B cell (primary cell): Measurements from ENCODE around the gene FIGNL2. TPM values are rescaled to one million over a fixed set of nuclear protein-coding genes. Genes with fewer than 3 reads are reported as not detected.

Experiments used
- polyA plus RNA-seq: library from polyadenylated mRNA; depleted of rRNA; stranded (reverse); fragments of >200 nt; gene quantifications from 2 replicates; pipeline ENCODE4 v1.2.3, GENCODE V29; 2012
- total RNA-seq, 2 donors: library from RNA; stranded (reverse); fragments of 120-200 nt in 1 of 2; gene quantifications; 1 replicate in 1 of 2; 2 replicates in 1 of 2; pipeline versions ENCODE4 v1.2.3 to v1.2.4, GENCODE V29; 2013 to 2022

FIGNL2 gene
- total and polyA plus RNA-seq, 2 donors (not counting 1 experiment from before 2014, with no cell fraction given): 0.16 to 0.79 TPM

Other genes starting within 250 kb of the FIGNL2 start
- not detected in 2 replicates for gene ANKRD33, start 39.4 kb upstream of the FIGNL2 start, total RNA-seq
- not detected in 2 replicates for gene ANKRD33, start 39.4 kb upstream of the FIGNL2 start, polyA plus RNA-seq
- gene ACVRL1, start 58.8 kb upstream of the FIGNL2 start, total RNA-seq: not detected in 2 replicates
- gene ACVRL1, start 58.8 kb upstream of the FIGNL2 start, polyA plus RNA-seq: not detected in 2 replicates
- gene ACVR1B, start 103.0 kb upstream of the FIGNL2 start, total RNA-seq: 8.7 and 10.6 TPM in 2 replicates
- gene ACVR1B, start 103.0 kb upstream of the FIGNL2 start, polyA plus RNA-seq: 3.2 and 3.4 TPM in 2 replicates
- 136 and 139 TPM in 2 replicates for gene TAMALIN, start 158.2 kb upstream of the FIGNL2 start, total RNA-seq
- 151 and 448 TPM in 2 replicates for gene TAMALIN, start 158.2 kb upstream of the FIGNL2 start, polyA plus RNA-seq
- gene NR4A1, start 202.7 kb upstream of the FIGNL2 start, total RNA-seq: 43.2 and 52.8 TPM in 2 replicates
- gene NR4A1, start 202.7 kb upstream of the FIGNL2 start, polyA plus RNA-seq: 470 and 1,095 TPM in 2 replicates
- gene ATG101, start 221.3 kb upstream of the FIGNL2 start, total RNA-seq: 19.4 and 20.0 TPM in 2 replicates
- gene ATG101, start 221.3 kb upstream of the FIGNL2 start, polyA plus RNA-seq: 50.3 and 98.6 TPM in 2 replicates
- not detected in 2 replicates for gene SMIM41, start 231.0 kb upstream of the FIGNL2 start, total RNA-seq
- 0.12 TPM in 1 of 2 replicates, not detected in the other for gene SMIM41, start 231.0 kb upstream of the FIGNL2 start, polyA plus RNA-seq